ENCODE results near the gene MAGI3. TPM values are rescaled to one million over a fixed set of nuclear protein-coding genes. Genes with fewer than 3 reads are reported as not detected.

MAGI3 gene
- total and polyA plus RNA-seq, 2 donors (not counting 1 experiment from before 2014, with no cell fraction given), result 0.30 to 0.67 TPM

DNA sequence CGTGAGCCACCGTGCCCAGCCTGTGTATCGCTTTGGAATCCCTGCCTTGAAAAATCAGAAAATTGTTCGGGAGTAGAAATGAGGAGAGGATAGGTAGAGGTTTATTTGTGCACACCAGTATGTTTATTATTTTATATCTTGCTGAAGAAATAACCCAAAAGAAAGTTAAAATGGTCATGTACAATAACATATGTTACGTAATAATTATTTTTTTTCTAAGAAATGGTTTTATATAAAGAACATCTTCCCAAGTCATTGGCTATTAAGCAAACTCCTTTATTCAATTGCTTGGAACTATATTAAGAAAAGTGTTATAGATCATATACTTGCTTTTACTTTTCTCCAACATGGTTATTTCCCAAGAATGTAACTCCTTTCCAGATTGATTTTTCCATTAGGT, 197.2 kb downstream of the MAGI3 start:
- H3K27me3 ChIP-seq (replicated peaks in 1 of 4; ENCODE audit: control extremely low read depth in 1 of 4, control insufficient read depth in 3 of 4, insufficient read depth in 4 of 4, low read length in 3 of 4), result no peaks in the 10 kb centered on the region
- no peak overlapping the region for H3K4me2 ChIP-seq (replicated peaks; ENCODE audit: low read depth, low read length, poor library complexity, severe bottlenecking)
- intact Hi-C loops (cut with micrococcal nuclease), result no loop called here
- ATAC-seq (ENCODE audit: low read depth) (no peak), DNase-seq (no peak)
- Mint-ChIP-seq H3K27me3 (no peaks in the 10 kb centered on the region), H3K4me1 (no peaks in the 10 kb centered on the region), H3K27ac (no peak overlapping the region), H3K9me3 (ENCODE audit: insufficient read depth) (no peaks in the 10 kb centered on the region), H3K4me3 (no peak overlapping the region)
- WGBS (ENCODE audit: insufficient coverage), result 83% methylated on average over 2 of the region's 5 CpGs
- no peak overlapping the region for H3K27ac ChIP-seq (ENCODE audit: low read length in 2 of 2)
- H3K36me3 ChIP-seq (replicated peaks in 1 of 2; ENCODE audit: control extremely low read depth in 1 of 2, control insufficient read depth in 1 of 2, extremely low read depth in 1 of 2, insufficient read depth in 2 of 2, low read length in 1 of 2), result no peaks in the 10 kb centered on the region
- ChIA-PET POLR2A (no interaction called here), CTCF (no interaction called here)
- no peaks in the 10 kb centered on the region for H4K20me1 ChIP-seq (ENCODE audit: control insufficient read depth, insufficient read depth, low read length, poor library complexity, severe bottlenecking)
- no peak overlapping the region for H3K9ac ChIP-seq (ENCODE audit: low read length)
- no peak overlapping the region for H3K4me3 ChIP-seq (ENCODE audit: control extremely low read depth in 1 of 5, extremely low read depth in 1 of 5, insufficient read depth in 1 of 5, low read depth in 2 of 5, low read length in 4 of 5)
- H3K4me1 ChIP-seq (ENCODE audit: control insufficient read depth in 2 of 2, insufficient read depth in 2 of 2, low read length in 2 of 2), result no peaks in the 10 kb centered on the region
- no peaks in the 10 kb centered on the region for H3K79me2 ChIP-seq (ENCODE audit: control insufficient read depth, insufficient read depth, low read length)
- no peaks in the 10 kb centered on the region for H3K9me3 ChIP-seq (ENCODE audit: control extremely low read depth in 1 of 3, control insufficient read depth in 2 of 3, insufficient read depth in 1 of 3, low read length in 2 of 3)
- TF ChIP-seq, protein P1, sequence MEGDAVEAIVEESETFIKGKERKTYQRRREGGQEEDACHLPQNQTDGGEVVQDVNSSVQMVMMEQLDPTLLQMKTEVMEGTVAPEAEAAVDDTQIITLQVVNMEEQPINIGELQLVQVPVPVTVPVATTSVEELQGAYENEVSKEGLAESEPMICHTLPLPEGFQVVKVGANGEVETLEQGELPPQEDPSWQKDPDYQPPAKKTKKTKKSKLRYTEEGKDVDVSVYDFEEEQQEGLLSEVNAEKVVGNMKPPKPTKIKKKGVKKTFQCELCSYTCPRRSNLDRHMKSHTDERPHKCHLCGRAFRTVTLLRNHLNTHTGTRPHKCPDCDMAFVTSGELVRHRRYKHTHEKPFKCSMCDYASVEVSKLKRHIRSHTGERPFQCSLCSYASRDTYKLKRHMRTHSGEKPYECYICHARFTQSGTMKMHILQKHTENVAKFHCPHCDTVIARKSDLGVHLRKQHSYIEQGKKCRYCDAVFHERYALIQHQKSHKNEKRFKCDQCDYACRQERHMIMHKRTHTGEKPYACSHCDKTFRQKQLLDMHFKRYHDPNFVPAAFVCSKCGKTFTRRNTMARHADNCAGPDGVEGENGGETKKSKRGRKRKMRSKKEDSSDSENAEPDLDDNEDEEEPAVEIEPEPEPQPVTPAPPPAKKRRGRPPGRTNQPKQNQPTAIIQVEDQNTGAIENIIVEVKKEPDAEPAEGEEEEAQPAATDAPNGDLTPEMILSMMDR (IDR thresholded peaks at IDR 0.05), result no peak
- TF ChIP-seq EZH2 (IDR thresholded peaks at IDR 0.05; ENCODE audit: borderline replicate concordance, insufficient read depth, low read depth, low read length, poor library complexity, severe bottlenecking), result no peak
- H2AFZ ChIP-seq (ENCODE audit: insufficient read depth, low read depth, low read length, poor library complexity, severe bottlenecking), result no peak overlapping the region

DNA sequence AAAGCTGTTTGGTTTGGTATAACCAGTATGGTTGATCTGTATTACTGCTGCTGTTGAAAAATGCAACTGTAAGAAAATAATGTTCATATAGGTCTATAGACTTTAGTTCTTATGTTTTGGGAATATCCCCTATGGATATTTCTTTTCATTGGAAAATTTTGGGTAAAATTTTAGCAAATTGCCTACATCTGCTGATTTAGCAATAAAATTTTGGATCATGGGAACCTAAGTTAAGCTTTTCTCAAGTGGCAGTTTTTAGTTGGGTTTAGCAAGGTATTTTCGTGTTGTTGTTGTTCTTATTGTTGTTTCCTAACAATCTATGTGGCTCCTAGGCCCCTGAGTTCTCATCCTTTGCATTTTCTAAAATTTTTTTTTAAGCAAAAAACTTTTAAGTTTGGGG, 201.9 kb downstream of the MAGI3 start:
- TF ChIP-seq, protein P1 (IDR thresholded peaks at IDR 0.05), result no peak
- TF ChIP-seq EZH2 (IDR thresholded peaks at IDR 0.05; ENCODE audit: borderline replicate concordance, insufficient read depth, low read depth, low read length, poor library complexity, severe bottlenecking), result no peak
- H3K27me3 Mint-ChIP-seq, result no peaks in the 10 kb centered on the region
- Histone ChIP-seq H3K4me1 (ENCODE audit: control insufficient read depth in 2 of 2, insufficient read depth in 2 of 2, low read length in 2 of 2) (no peaks in the 10 kb centered on the region), H3K36me3 (replicated peaks in 1 of 2; ENCODE audit: control extremely low read depth in 1 of 2, control insufficient read depth in 1 of 2, extremely low read depth in 1 of 2, insufficient read depth in 2 of 2, low read length in 1 of 2) (no peaks in the 10 kb centered on the region), H4K20me1 (ENCODE audit: control insufficient read depth, insufficient read depth, low read length, poor library complexity, severe bottlenecking) (no peaks in the 10 kb centered on the region), H3K9me3 (ENCODE audit: control extremely low read depth in 1 of 3, control insufficient read depth in 2 of 3, insufficient read depth in 1 of 3, low read length in 2 of 3) (no peaks in the 10 kb centered on the region), H3K4me3 (ENCODE audit: control extremely low read depth in 1 of 5, extremely low read depth in 1 of 5, insufficient read depth in 1 of 5, low read depth in 2 of 5, low read length in 4 of 5) (no peak overlapping the region), H3K27ac (ENCODE audit: low read length in 2 of 2) (no peak overlapping the region), H3K27me3 (replicated peaks in 1 of 4; ENCODE audit: control extremely low read depth in 1 of 4, control insufficient read depth in 3 of 4, insufficient read depth in 4 of 4, low read length in 3 of 4) (no peaks in the 10 kb centered on the region), H3K4me2 (replicated peaks; ENCODE audit: low read depth, low read length, poor library complexity, severe bottlenecking) (no peak overlapping the region), H2AFZ (ENCODE audit: insufficient read depth, low read depth, low read length, poor library complexity, severe bottlenecking) (no peak overlapping the region), H3K9ac (ENCODE audit: low read length) (no peak overlapping the region), H3K79me2 (ENCODE audit: control insufficient read depth, insufficient read depth, low read length) (no peaks in the 10 kb centered on the region)
- ChIA-PET CTCF (no interaction called here), POLR2A (no interaction called here)
- no peaks in the 10 kb centered on the region for H3K4me1 Mint-ChIP-seq
- intact Hi-C loops (cut with micrococcal nuclease), result no loop called here
- no peak overlapping the region for H3K27ac Mint-ChIP-seq
- H3K4me3 Mint-ChIP-seq, result no peak overlapping the region
- DNase-seq (no peak), ATAC-seq (ENCODE audit: low read depth) (no peak)
- H3K9me3 Mint-ChIP-seq (ENCODE audit: insufficient read depth), result peaks cover 3% of the 10 kb centered on the region
- no CpG with 5 or more reads among the region's 1 CpG for WGBS (ENCODE audit: insufficient coverage)

Data from B cell (primary cell).